Mesenchymal stem cell (in vitro differentiated cells and primary cell): ENCODE measurements around the gene PALLD.

Experiments used
- DNase-seq: peaks from one replicate; pipeline ENCODE4 v3.0.0-alpha.2; 2013
- H2AFZ ChIP-seq: one replicate; pipeline ENCODE4 v1.6.1; 2013; ENCODE audit warnings: low read depth, mild to moderate bottlenecking, control low read depth, inconsistent platforms, low read length, moderate library complexity
- H2AK5ac ChIP-seq: 2 replicates; pipeline ENCODE4 v1.6.1; 2013; ENCODE audit warnings: low read length, moderate library complexity, mild to moderate bottlenecking, inconsistent platforms; ENCODE audit not compliant: severe bottlenecking
- H2BK120ac ChIP-seq: one replicate; pipeline ENCODE4 v1.6.1; 2013; ENCODE audit warnings: low read depth, mild to moderate bottlenecking, inconsistent platforms, low read length, moderate library complexity
- H2BK12ac ChIP-seq, 2 experiments: one replicate each; pipeline ENCODE4 v1.6.1; 2013; ENCODE audit warnings: inconsistent platforms in 2 of 2, low read length in 2 of 2, mild to moderate bottlenecking in 2 of 2, moderate library complexity in 2 of 2, control low read depth in 1 of 2
- H2BK15ac ChIP-seq: one replicate; pipeline ENCODE4 v1.6.1; 2013; ENCODE audit warnings: mild to moderate bottlenecking, low read depth, inconsistent platforms; ENCODE audit not compliant: poor library complexity, severe bottlenecking
- H2BK5ac ChIP-seq: 2 replicates; pipeline ENCODE4 v1.6.1; 2013; ENCODE audit warnings: low read depth, mild to moderate bottlenecking, low read length, control low read depth, inconsistent platforms; ENCODE audit not compliant: poor library complexity, severe bottlenecking
- H3K14ac ChIP-seq, 2 experiments: one replicate each; pipeline ENCODE4 v1.6.1; 2013; ENCODE audit warnings: inconsistent platforms in 2 of 2, low read length in 2 of 2, control low read depth in 1 of 2, mild to moderate bottlenecking in 1 of 2, moderate library complexity in 1 of 2
- H3K18ac ChIP-seq, 2 experiments: one replicate each; pipeline ENCODE4 v1.6.1; 2013; ENCODE audit warnings: inconsistent platforms in 2 of 2, low read length in 2 of 2, control low read depth in 1 of 2, low read depth in 1 of 2, mild to moderate bottlenecking in 1 of 2
- H3K23ac ChIP-seq, 2 experiments: one replicate each; pipeline ENCODE4 v1.6.1; 2013; ENCODE audit warnings: inconsistent platforms in 2 of 2, low read length in 2 of 2, mild to moderate bottlenecking in 2 of 2, moderate library complexity in 2 of 2, control low read depth in 1 of 2
- H3K27ac ChIP-seq: 2 replicates; pipeline ENCODE4 v1.5.1; 2013; ENCODE audit warnings: mild to moderate bottlenecking, moderate library complexity, low read length, control low read depth, inconsistent platforms; ENCODE audit not compliant: poor library complexity, severe bottlenecking
- H3K27me3 ChIP-seq, 2 experiments: 2 replicates each; pipeline versions ENCODE4 v1.6.1 to v1.7.0; 2013; ENCODE audit warnings: low read length in 2 of 2, mild to moderate bottlenecking in 2 of 2, moderate library complexity in 2 of 2, control low read depth in 1 of 2, inconsistent platforms in 1 of 2; ENCODE audit not compliant: control insufficient read depth in 1 of 2, insufficient read depth in 1 of 2
- H3K36me3 ChIP-seq, 2 experiments: 2 replicates each; pipeline versions ENCODE4 v1.6.1 to v1.7.0; 2013; ENCODE audit warnings: low read length in 2 of 2, control low read depth in 1 of 2, inconsistent platforms in 1 of 2, low read depth in 1 of 2, mild to moderate bottlenecking in 1 of 2; ENCODE audit not compliant: insufficient read depth in 2 of 2, control insufficient read depth in 1 of 2
- H3K4ac ChIP-seq, 2 experiments: one replicate each; pipeline ENCODE4 v1.6.1; 2013; ENCODE audit warnings: inconsistent platforms in 2 of 2, low read length in 2 of 2, mild to moderate bottlenecking in 2 of 2, moderate library complexity in 2 of 2, control low read depth in 1 of 2, low read depth in 1 of 2
- H3K4me1 ChIP-seq: 2 replicates; pipeline ENCODE4 v1.6.1; 2013; ENCODE audit warnings: low read depth, low read length, control low read depth; ENCODE audit not compliant: control insufficient read depth, insufficient read depth
- H3K4me2 ChIP-seq: 2 replicates; pipeline ENCODE4 v1.6.1; 2013; ENCODE audit warnings: low read length, mild to moderate bottlenecking, inconsistent platforms; ENCODE audit not compliant: poor library complexity, severe bottlenecking
- H3K4me3 ChIP-seq, 2 experiments: 2 replicates each; pipeline versions ENCODE4 v1.5.1 to v1.7.0; 2013; ENCODE audit warnings: low read length in 2 of 2, mild to moderate bottlenecking in 2 of 2, control low read depth in 1 of 2, low read depth in 1 of 2; ENCODE audit not compliant: insufficient read depth in 1 of 2
- H3K79me1 ChIP-seq: replicated peaks from 2 replicates; pipeline ENCODE4 v1.6.1; 2013; ENCODE audit warnings: mild to moderate bottlenecking, control low read depth, low read length, inconsistent platforms; ENCODE audit not compliant: poor library complexity, severe bottlenecking
- H3K9ac ChIP-seq: 2 replicates; pipeline ENCODE4 v1.7.0; 2013; ENCODE audit warnings: mild to moderate bottlenecking, low read length, moderate library complexity
- H3K9me3 ChIP-seq: 2 replicates; pipeline ENCODE4 v1.7.0; 2013; ENCODE audit warnings: mild to moderate bottlenecking, low read length; ENCODE audit not compliant: control insufficient read depth
- H4K8ac ChIP-seq: one replicate; pipeline ENCODE4 v1.6.1; 2013; ENCODE audit warnings: inconsistent platforms, mild to moderate bottlenecking, low read length, moderate library complexity
- H4K91ac ChIP-seq: one replicate; pipeline ENCODE4 v1.6.1; 2013; ENCODE audit warnings: mild to moderate bottlenecking, low read length, inconsistent platforms
- WGBS: methylation state at CpG from one replicate; pipeline ENCODE4 v1.1.7; 2013; ENCODE audit warnings: mixed read lengths; 5-methylcytosine and 5-hydroxymethylcytosine counted together

The PALLD gene

DNA sequence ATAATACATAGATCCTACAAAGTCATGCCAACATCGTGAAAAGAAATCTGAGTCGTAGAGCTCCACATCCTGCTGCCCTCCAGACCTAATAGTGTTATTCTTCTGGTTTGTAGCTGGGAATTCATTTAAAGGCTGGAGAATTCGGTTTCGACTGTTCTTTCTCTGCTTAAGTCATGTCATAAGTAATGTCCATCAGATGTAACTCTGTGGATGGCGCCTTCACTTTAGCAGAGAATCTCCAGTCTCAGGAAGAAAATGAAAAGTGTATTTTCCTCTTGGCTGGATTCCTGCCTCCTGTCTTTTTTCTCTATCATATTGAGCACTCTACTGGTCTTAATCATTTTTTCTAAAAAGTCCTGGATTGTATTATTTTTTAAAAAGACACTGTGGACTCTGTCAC, 117.0 kb downstream of the PALLD start:
- no peak overlapping the region for H2AK5ac ChIP-seq
- no peak overlapping the region for H3K14ac ChIP-seq
- H3K9ac ChIP-seq, result no peak overlapping the region
- H4K8ac ChIP-seq, result no peak overlapping the region
- H2BK15ac ChIP-seq, result no peak overlapping the region
- no peak overlapping the region for H3K4ac ChIP-seq
- DNase-seq, result no peak
- H2BK5ac ChIP-seq, result no peak overlapping the region
- H2BK12ac ChIP-seq, result no peak overlapping the region
- H3K23ac ChIP-seq, result no peak overlapping the region
- no peak overlapping the region for H2AFZ ChIP-seq
- no peak overlapping the region for H3K4me2 ChIP-seq
- H3K79me1 ChIP-seq, result no peaks in the 10 kb centered on the region
- H3K27ac ChIP-seq, result no peak overlapping the region
- H3K4me3 ChIP-seq, result no peak overlapping the region
- H3K27me3 ChIP-seq, result no peaks in the 10 kb centered on the region
- H3K36me3 ChIP-seq, result no peaks in the 10 kb centered on the region
- no peak overlapping the region for H4K91ac ChIP-seq
- no peaks in the 10 kb centered on the region for H3K9me3 ChIP-seq
- no peak overlapping the region for H3K18ac ChIP-seq
- H3K4me1 ChIP-seq, result peaks cover 3% of the 10 kb centered on the region
- WGBS, result 100% methylated on average over 5 of the region's 5 CpGs
- H2BK120ac ChIP-seq, result no peak overlapping the region

DNA sequence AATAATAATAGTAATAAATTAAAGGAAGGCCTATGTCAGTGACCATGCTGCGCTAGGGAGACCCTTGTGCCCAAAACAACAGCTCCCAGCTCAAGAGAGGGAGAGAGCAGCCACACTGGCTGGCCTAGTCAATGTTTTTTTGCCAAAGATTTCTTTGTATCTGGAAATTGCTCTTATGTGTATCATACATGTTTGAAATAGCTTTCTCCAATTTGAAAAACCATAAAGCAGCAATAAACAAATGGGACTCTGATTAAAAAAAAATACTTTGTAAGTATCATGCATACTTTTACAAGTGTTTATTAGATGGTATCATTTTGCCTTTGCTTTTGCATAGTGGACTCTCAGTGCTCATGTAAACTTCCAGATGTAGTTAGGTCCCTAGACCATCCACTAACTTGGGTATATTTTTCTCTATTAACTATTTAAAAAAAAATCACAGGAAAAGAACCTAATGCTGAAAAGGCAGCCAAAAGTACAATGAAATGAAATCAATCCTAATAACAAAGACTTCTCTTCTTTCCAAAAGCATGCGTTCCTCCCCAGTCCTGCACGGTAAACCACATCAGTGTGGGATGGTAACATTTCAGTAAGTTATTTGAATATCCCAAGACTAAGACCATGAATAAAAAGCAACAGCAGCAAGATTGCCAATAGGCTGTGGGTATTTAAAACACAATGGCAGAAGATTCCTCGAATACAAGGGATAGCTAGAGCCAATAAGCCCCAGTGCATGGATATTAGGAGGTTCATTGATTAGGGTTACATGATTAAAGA, 117.6 kb downstream of the PALLD start:
- Histone ChIP-seq H3K23ac (no peak overlapping the region), H4K8ac (no peak overlapping the region), H3K4me2 (no peak overlapping the region), H2BK15ac (no peak overlapping the region), H2BK12ac (no peak overlapping the region), H3K4me1 (peaks cover 6% of the 10 kb centered on the region), H3K79me1 (no peaks in the 10 kb centered on the region), H3K4me3 (no peak overlapping the region), H2BK5ac (no peak overlapping the region), H3K36me3 (no peaks in the 10 kb centered on the region), H3K9me3 (no peaks in the 10 kb centered on the region), H2AFZ (no peak overlapping the region), H3K4ac (no peak overlapping the region), H3K27ac (no peak overlapping the region), H3K14ac (no peak overlapping the region), H4K91ac (no peak overlapping the region), H3K27me3 (no peaks in the 10 kb centered on the region), H3K9ac (no peak overlapping the region), H3K18ac (no peak overlapping the region), H2BK120ac (no peak overlapping the region), H2AK5ac (no peak overlapping the region)
- WGBS, result 86% methylated on average over 3 of the region's 4 CpGs
- no peak for DNase-seq

DNA sequence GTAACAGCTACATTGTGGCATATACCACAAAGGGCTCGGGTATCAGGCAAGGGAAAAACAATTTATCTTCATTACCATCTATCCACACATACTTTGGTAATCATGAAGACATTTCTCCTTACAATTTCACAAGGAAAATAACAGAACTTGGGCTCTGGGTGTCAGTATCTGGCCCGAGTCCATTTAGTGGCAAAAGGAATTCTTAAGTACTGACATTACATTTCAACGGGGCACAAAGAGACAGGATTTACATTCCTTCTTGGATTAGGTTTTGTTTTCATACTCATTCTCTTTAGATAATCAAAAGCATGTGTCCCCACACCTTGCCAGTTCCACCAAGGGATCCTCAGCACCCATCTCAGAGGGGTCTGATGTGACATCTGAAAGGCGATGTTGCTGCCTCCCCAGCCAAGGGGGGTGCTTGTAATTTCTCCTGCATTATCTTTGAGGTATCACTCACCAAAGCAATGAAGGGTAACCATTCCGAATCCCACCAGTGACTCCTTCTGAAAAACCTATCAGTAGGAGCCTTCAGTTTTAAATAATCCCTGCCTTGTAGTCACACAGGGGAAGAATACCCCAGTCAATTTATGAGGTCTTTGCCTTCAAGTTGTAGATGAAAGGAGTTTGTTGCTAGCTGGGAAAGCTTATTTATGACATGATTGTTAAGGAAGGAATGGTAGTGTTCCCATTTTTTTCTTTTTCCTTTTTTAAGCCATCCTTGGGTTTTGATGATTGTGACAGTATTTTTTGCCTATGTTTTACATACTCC, 118.6 kb downstream of the PALLD start:
- Histone ChIP-seq H3K9me3 (no peaks in the 10 kb centered on the region), H2AK5ac (peak overlapping the region; percentile 65), H2BK15ac (no peak overlapping the region), H3K79me1 (no peaks in the 10 kb centered on the region), H4K91ac (no peak overlapping the region), H3K14ac (no peak overlapping the region), H2BK5ac (no peak overlapping the region), H3K4me3 (no peak overlapping the region), H3K4me2 (peak overlapping the region; percentile 4), H3K18ac (no peak overlapping the region), H3K9ac (no peak overlapping the region), H2BK12ac (no peak overlapping the region), H3K27me3 (no peaks in the 10 kb centered on the region), H2BK120ac (no peak overlapping the region), H3K4me1 (peaks cover 6% of the 10 kb centered on the region), H3K23ac (no peak overlapping the region), H2AFZ (no peak overlapping the region), H3K36me3 (no peaks in the 10 kb centered on the region), H3K27ac (peak overlapping the region; percentile 48), H4K8ac (no peak overlapping the region), H3K4ac (no peak overlapping the region)
- 78% methylated on average over 5 of the region's 5 CpGs for WGBS
- DNase-seq, result no peak

GRCh38 chr4:168618577-168619265, 121.9 kb downstream of the PALLD start:
- H2BK15ac ChIP-seq, result no peak overlapping the region
- peaks cover 10% of the 10 kb centered on the region for H3K4me1 ChIP-seq
- H3K23ac ChIP-seq, result no peak overlapping the region
- no peak overlapping the region for H4K8ac ChIP-seq
- H3K36me3 ChIP-seq, result no peaks in the 10 kb centered on the region
- H3K14ac ChIP-seq, result no peak overlapping the region
- peak overlapping the region; percentile 8 for H3K27ac ChIP-seq
- no peak overlapping the region for H2BK5ac ChIP-seq
- 88% methylated on average over 8 of the region's 8 CpGs for whole genome bisulfite sequencing
- H3K4me3 ChIP-seq, result no peak overlapping the region
- no peak overlapping the region for H2BK120ac ChIP-seq
- no peaks in the 10 kb centered on the region for H3K9me3 ChIP-seq
- no peak overlapping the region for H3K9ac ChIP-seq
- no peak overlapping the region for H2BK12ac ChIP-seq
- no peak overlapping the region for H4K91ac ChIP-seq
- H3K4me2 ChIP-seq, result no peak overlapping the region
- no peak overlapping the region for H2AFZ ChIP-seq
- H3K18ac ChIP-seq, result no peak overlapping the region
- H3K79me1 ChIP-seq, result no peaks in the 10 kb centered on the region
- no peak overlapping the region for H3K4ac ChIP-seq
- no peaks in the 10 kb centered on the region for H3K27me3 ChIP-seq
- peak overlapping the region; percentile 6 for H2AK5ac ChIP-seq
- DNase-seq, result no peak
